DMS114 treated with DMSO at 0.1 percent for 48 hours (cell line): ENCODE data around the gene NANOS2.

Source experiments
- DNase-seq: peaks from one replicate; lab custom pipeline; 2025; ENCODE audit not compliant: unreplicated experiment; lab: John Stamatoyannopoulos, UW

Gene NANOS2

DNA sequence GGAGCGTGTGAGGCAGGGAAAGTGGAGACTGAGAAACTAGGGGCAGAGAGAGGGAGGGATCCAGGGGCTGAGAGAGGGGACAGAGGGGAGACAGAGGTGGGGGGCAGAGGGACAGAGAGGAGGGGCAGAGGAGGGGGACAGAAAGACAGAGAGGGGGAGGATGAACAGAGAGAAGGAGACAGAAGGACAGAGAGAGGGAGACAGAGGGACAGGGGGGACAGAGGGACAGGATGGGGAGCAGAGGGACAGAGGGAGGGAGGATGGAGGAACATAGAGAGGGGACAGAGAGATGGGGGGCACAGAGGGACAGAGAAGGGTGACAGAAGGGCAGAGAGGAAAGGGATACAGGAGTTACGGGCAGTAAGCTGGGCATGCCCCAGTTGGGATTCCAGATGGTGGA, 14.7 kb upstream of the NANOS2 start:
- DNase-seq: no peak

DNA sequence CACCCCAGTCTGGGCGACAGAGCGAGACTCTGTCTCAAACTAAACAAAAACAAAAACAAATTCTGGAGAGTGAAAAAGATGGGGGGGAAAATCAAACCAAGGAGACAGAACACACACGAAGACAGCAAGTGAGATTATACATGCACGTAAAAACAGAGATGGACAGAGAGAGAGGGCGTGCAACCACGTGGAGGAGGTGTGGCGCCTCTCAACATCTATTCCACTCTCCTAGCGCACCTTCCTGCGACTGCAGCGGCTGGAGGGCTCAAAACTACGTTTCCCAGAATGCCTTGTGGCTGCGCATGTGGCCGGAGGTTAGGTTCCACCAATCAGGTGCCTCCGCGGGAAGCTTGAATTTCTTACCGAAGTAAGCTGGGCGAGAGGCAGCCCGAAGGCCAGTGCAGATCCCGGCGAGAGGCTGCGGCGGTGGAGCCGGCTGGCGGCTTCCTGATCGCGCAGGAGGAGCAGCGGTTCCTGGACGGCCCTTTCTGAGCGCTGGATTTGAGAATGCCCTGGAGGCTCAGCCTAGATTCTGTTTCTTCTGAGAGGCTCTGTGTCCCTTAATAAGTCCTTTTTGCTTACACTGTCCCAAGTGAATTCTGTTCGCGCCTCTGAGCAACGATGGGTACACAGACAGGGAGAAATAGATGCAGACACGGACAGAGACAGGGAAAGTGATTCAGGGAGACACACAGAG, 13.1 kb upstream of the NANOS2 start:
- peak; percentile 79 for DNase-seq

DNA sequence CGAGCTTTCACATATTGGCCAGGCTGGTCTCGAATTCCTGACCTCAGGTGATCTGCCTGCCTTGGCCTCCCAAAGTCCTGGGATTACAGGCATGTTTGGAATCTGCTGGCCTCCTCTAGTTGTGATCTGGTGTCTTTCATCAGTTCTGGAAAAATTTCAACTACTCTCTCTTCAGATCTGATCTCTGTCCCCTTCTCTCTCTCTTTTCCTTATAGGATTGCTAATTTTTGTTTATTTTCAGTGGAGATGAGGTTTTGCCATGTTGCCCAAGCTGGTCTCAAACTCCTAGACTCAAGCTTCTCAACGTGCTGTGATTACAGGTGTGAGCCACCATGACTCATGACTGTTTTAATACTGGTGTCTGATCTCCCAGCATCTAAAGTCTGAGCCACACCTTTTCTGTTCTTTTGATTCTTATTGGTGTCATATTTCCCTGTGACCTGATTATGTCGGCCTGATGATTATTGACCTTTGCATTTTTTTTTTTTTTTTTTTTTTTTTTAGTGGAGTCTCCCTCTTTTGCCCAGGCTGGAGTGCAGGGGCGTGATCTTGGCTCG, 10.4 kb upstream of the NANOS2 start:
- no peak for DNase-seq

DNA sequence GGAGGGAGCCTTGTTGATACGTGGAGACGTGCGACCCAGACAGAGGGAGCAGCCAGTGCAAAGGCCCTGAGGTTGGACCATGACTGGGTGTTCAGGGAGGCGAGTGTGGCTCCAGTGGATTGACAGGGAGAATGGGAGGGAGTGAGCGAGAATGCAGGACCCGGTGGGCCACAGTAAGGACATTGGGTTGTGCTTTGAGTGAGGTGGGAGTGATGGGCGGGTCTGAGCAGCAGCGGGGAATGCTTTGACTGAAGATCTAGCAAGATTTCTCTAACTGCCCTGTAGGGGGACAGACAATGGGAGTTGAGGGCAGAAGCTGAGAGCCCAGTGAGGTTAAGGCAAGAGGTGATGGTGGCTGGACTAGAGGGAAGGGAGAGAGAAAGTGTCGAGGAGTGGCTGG, 7.7 kb upstream of the NANOS2 start:
- DNase-seq: no peak

DNA sequence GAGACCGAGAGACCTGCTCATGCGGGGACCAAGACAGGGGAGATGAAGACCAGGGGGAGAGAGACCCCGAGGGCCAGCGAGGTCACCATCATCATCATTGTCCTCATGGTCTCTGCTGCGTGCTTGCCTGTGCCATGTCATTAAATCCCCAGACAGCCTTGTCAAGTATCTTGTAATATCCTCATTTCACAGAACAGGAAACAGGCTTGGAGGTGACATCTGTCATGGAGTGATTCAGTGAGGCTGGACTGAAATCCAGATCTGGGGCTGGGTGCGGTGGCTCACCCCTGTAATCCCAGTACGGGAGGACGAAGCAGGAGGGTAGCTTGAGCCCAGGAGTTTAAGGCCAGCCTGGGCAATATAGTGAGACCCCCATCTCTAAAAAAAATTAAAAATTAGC, 5.9 kb upstream of the NANOS2 start:
- DNase-seq: no peak

DNA sequence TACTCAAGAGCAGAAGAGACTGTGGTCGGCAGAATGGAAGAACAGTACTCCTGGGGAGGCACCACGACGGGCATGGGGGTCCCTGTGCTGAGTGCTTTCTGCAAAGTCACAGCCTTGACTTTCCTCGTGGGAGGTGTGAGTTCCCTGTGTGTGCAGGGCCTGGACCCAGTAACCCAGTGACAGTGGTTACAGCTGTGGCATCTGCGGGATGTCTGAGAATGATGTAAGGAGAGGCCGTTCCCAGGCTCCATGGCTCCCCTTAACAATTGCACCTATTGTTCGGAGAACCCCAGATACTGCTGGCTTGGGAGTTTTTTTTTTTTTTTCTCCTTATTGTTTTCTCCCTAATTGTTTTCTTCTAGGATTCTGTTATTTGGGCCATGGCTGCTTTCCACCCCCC, 5.1 kb upstream of the NANOS2 start:
- DNase-seq: no peak

DNA sequence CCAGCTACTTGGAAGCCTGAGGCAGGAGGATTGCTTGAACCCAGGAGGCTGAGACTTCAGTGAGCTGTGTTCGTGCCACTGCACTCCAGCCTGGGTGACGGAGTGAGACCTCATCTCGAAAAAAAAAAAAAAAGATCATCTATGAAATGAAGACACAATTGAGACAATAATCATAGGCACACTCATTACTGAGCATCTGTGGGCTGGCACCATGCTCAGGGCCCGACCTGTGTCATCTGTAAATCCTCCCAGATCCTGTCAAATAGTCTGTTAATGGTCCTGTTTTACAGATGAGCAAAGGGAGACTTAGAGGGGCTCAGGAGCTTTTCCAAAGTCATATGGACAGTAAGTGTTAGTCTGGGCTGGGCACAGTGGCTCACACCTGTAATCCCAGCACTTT, 4.1 kb upstream of the NANOS2 start:
- DNase-seq: no peak

DNA sequence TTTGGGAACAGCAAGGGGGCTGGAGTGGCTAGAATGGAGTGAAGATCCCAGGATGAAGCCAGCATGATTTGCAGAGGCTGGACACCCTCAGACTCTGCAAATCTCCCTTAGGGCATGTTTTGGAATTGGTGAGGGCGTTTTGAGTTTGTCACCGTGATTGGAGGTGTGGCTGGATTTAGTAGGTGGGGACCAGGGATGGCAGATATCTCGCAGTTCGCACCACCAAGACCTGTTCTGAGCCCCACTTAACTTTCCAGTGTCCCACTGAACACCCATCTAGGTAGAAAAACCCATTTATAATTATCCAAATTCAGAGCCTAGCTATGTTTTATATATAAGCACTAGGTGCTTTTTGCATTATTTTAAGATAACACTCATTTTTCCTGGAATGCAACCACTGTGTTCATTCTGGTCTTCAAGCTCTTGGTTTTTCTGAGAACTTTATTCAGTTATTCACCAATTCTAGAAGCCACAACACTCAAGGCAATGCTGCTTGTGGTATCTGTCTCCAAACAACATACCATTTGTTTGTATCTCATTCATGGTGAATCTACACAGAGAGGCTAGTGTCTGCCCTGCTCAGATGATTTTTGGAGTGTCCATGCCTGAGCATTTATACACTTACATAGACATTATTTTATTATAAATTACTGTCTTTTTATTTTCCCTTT, 3.0 kb upstream of the NANOS2 start:
- no peak for DNase-seq

DNA sequence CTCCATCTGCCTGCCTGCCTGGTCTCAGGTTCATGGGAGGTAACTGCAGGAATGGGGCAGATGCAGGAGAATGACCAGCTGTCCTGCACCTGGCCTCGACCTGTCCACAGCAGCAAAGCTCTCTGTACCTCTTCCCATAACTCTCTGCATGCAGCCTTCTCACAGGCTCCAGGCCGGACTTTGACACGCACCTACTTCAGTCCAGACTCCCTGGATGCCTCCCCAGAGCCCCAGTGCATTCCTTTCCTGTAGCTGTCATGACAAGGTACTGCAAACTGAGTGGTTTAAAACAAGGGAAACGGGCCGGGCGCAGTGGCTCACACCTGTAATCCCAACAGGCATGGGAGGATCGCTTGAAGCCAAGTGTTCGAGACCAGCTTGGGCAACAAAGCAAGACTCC, 3.3 kb downstream of the NANOS2 start:
- DNase-seq: no peak

DNA sequence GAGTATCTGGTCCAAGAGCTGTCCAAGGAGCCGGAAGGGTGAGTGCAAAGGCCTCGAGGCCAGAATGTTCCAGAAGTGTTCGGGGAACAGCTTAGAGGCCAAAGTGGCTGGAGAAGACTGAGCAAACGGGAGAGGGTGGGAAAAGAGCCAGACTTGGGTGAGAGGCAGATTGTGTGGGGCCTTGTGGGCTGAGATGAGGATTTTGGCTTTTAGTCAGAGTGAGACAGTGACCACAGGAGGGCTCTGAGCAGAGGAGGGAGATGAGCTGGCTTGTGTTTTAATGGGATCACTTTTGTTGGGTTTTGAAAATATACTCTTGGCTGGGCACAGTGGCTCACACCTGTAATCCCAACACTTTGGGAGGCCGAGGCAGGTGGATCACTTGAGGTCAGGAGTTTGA, 5.6 kb downstream of the NANOS2 start:
- DNase-seq: no peak

DNA sequence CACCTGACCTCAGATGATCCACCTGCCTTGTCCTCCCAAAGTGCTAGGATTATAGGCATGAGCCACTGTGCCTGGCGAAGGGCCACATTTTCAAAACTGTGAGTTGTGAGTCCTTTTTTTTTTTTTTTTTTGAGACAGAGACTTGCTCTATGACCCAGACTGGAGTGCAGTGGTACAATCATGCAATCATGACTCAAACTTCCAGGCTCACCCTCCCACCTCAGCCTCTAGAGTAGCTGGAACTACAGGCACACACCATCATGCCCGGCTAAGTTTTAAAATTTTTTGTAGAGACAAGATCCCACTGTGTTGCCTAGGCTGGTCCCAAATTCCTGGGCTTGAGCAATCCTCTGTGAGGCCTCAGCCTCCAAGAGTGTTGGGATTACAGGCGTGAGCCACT, 8.4 kb downstream of the NANOS2 start:
- no peak for DNase-seq

DNA sequence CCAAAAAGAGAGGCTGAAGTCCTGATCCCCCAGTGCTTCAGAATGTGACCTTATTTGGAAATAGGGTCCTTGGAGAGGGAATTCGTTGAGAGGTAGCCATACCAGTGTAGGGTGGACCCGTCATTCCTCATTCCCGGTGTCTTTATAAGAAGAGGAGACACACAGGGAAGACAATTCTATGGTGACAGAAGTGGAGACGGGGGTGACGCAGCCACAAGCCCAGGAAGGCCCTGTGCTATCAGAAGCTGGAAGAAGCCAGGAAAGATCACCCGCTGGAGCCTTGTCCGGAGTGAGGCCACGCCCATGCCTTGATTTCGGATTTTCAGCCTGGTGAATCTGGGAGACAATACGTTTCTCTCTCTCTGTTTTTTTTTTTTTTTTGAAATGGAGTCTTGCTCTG, 9.6 kb downstream of the NANOS2 start:
- no peak for DNase-seq

DNA sequence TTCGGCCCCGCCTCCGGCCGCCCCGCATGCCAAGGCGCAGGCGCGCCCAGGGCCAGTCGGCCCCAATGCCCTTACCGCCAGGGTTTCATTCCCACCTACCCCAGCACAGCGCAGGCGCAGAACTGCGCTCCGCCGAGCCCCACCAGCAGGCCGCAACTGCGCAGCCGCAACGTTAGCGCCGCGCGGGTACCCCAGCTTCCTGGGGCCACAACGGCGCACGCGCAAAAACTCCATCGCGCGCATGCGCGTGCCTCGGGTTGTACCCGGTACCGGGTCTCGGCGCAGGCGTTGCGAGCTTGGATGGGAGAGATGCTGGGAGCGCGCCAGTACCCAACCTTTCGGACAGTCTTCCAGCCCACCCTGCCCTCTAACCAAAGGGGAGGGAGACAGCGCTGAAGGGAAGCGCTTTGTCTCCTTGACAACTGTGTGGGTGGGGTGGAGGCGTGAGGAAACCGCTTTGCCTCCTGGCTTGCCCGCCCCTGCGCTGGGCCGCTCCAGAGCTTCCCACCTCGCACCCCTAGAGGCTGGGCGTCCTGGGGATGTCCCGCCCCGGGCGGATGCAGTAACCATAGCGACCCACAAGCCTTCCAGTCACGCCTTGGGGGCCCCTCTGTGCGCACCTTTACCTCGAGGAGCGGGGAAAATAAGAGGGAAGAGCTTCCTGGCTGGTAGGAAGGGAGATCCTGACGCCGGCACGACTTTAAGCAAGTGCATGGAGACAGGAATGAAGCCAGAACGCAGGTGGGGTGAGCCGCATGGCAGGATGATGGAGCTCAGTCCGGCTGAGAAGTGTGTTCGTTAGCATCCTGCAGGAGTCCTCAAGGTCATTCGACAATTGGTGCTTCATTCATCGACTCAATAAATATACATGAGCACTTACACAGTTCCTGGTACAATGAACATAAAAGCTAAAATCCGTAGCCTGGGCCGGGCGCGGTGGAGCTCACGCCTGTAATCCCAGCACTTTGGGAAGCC, 11.6 kb downstream of the NANOS2 start:
- peak; percentile 75 for DNase-seq

DNA sequence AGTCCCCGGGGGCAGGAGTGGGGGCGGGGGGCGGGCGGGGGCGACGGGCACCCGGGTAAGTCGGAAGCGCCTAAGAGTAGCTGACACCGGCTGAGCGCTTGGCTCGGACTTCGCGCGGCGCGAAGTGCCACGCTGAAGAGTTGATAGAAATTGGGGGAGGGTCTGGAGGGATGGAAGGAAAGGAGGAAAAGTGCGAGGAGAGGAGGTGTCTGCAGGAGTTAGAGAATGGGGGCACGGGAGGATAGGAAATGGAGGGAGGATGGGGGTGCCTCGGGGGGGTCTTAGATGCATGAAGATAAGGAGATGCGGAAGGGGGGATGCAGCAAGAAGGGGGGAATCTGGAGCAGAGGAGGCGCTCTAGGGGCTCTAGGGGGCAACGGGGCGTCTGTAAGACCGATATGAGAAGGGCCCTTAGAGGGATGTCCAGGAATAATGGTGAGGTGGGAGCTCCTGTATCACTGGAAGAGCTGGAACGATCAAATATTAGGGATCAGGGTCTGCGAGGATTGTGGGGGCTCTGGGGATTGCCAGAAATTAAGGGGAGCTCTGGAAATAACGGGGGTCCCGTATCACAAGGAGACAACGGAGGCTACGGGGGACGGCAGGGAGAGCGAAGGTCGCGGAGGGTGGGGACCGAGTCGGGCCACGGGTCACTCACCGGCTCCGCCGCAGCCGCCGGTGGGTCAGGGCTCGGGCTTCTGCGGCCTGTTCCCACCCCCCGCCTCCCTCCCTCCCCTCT, 12.5 kb downstream of the NANOS2 start, which contains the start of gene MYPOP:
TSS of gene MYPOP (minus strand) at position 702 of the 739 bp plus-strand sequence. CDS start 840 bp downstream, outside the sequence.
- no peak for DNase-seq

DNA sequence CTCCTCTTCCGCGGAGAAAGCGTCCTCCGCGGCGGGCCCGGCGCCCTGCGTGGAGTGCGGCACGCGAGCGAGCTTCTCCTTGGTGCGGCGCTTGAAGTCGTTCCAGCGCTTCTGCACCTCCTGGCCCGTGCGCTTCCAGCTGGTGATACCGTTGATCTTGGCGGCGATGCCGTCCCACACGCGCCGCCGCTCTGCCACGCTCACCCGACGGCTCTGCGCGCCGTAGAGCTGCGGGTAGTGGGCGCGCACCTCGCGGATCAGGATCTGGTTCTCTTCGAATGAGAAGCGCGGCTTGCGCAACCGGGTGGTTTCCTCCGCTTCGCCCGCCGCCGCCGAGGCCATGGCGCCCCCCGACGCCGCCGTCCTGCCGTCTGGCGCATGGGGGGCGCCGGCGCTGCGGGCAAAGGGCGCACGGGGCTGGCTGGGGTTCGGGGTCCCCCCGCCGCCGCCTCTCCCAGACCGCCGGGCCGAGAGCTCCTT, 13.1 kb downstream of the NANOS2 start:
- DNase-seq: no peak

DNA sequence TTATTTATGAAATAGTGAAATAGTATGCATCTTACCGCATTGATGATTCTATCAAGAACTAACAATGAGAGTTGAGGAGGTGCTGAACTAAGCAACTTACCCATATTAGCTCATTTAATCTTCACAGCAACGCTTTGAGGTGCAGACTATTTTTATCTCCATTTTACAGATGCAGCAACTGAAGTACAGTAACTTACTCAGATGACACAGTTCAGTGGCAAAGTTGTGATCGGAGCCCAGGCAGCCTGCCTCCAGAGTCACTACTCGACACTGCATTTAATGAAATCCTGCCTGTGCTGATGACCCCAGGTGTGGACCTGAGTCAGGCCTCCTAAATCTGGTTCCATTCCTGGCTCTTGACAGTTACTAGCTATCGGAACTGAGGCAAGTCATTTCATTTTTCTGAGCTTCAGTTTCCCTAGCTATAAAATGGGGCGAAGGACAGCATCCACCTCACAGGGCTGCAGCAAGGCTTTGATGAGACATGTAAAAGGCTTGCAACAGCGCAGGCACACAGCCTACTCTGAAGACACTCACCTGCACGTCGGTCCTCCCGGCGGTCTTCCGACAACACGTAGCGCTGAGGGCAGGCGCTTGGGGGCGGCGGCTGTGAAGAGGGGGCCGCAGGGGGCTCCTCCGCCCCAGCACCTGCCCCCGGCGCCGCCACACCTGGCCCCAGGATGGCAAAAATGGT, 13.7 kb downstream of the NANOS2 start:
- no peak for DNase-seq

DNA sequence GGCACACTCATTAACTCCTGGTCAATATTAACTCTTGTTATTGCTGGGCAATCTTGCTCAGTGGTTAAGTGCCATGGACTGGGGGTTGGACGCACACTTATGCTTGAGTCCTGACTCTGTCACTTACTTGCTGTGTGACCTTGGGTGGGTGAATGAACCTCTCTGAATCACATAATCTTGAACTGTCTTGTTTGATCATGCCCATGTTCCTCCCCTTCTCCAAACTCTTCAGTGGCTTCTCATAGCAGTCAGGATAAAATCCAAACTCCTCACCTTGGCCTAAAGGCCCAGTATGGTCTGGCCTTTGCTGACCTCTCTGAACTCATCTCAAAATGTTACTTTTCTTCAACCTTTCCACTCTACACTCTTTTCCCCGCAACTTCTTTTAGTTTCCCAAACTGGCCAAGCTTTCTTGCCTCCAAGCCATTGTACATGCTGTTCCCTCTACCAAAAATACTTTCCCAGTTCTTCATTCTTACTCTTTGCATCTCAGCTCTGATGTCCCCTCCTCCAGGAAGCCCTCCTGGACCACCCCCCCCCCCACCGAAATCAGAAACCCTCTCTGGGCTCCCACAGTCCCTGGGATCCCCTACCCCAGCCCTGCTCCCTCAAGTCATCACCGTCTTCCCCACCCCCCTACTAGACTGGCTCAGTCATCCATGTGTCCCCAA, 14.5 kb downstream of the NANOS2 start:
- DNase-seq: no peak

DNA sequence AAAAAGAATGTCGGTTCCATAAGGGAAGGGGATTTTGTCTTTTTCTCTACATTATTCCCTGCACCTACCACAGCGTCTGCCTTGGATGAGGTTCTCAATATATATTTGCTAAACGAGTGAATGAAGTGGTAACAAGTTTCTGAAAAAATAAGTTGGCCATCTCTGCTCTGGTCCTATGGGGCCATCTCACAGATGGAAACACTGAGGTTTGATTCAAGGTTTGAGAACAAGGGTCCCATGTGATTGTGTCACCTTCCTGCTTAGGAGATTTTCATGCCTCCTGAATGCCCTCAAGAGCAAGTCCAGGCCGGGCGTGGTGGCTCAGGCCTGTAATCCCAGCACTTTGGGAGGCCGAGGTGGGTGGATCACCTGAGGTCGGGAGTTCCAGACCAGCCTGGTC, 15.3 kb downstream of the NANOS2 start:
- no peak for DNase-seq

DNA sequence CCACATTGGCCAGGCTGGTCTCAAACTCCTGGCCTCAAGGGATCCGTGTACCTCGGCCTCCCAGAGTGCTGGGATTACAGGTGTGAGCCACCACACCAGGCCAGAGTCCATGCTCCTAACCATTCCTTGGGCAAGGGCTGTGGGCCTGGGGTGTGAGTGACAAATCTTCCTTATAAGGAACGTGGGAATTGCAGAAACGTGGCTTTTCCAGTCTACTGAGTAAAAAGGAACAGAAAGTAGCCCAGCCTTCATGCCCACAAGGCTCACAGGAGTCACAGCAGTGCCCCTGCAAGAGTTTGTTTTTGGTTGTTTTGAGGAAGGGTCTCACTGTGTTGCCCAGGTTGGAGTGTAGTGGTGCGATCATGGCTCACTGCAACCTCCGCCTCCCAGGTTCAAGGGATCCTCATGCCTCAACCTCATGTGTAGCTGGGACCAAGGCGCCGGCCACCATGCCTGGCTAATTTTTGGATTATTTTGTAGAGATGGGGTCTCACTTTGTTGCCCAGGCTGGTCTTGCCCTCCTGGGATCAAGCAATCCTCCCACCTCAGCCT, 17.2 kb downstream of the NANOS2 start:
- DNase-seq: no peak
